Muscle of leg (tissue), 11 donors: Measurements from ENCODE around the gene MYO5A. TPM values are rescaled to one million over a fixed set of nuclear protein-coding genes. Genes with fewer than 3 reads are reported as not detected.

Experiments used
- DNase-seq: peaks from one replicate; pipeline ENCODE4 v3.0.0; 2013
- H3K27ac ChIP-seq: one replicate; pipeline ENCODE4 v1.5.1; 2013; ENCODE audit warnings: mild to moderate bottlenecking, low read length, control low read depth
- H3K27me3 ChIP-seq: one replicate; pipeline ENCODE4 v1.6.1; 2013; ENCODE audit warnings: low read length; ENCODE audit not compliant: control insufficient read depth, insufficient read depth
- H3K36me3 ChIP-seq: one replicate; pipeline ENCODE4 v1.6.1; 2013; ENCODE audit warnings: low read length; ENCODE audit not compliant: control insufficient read depth, insufficient read depth
- H3K4me1 ChIP-seq: one replicate; pipeline ENCODE4 v1.6.1; 2013; ENCODE audit warnings: low read length; ENCODE audit not compliant: control insufficient read depth, insufficient read depth
- H3K4me3 ChIP-seq: one replicate; pipeline ENCODE4 v1.5.1; 2013; ENCODE audit warnings: low read length, control low read depth
- H3K9me3 ChIP-seq: replicated peaks from 2 replicates; pipeline ENCODE4 v1.6.1; 2013; ENCODE audit warnings: low read depth, low read length; ENCODE audit not compliant: control insufficient read depth
- WGBS: methylation state at CpG from one replicate; pipeline ENCODE4 v1.1.5; 2013; ENCODE audit warnings: missing lambda C conversion rate; ENCODE audit not compliant: insufficient coverage; 5-methylcytosine and 5-hydroxymethylcytosine counted together
- polyA plus RNA-seq, 8 donors: library from polyadenylated mRNA; unstranded; fragments of 120-200 nt; gene quantifications; one replicate each; pipeline versions ENCODE4 v1.2.1 to v1.2.3, GENCODE V29; 2013; ENCODE audit warnings: inconsistent platforms in 1 of 8, low replicate concordance in 1 of 8; ENCODE audit not compliant: insufficient read length in 8 of 8, insufficient read depth in 1 of 8
- total RNA-seq: library from RNA; stranded (reverse); fragments of 120-200 nt; gene quantifications from one replicate; pipeline ENCODE4 v1.2.4, GENCODE V29; 2013

MYO5A gene
- total and polyA plus RNA-seq, 9 donors: 3.9 to 9.9 (median 6.9) TPM

GRCh38 chr15:52303093-52303772 is 225.4 kb downstream of the MYO5A start:
- no peaks in the 10 kb centered on the region for H3K36me3 ChIP-seq
- DNase-seq: no peak
- no peaks in the 10 kb centered on the region for H3K4me1 ChIP-seq
- no peak overlapping the region for H3K4me3 ChIP-seq
- WGBS: no CpG with 5 or more reads among the region's 3 CpGs
- no peaks in the 10 kb centered on the region for H3K9me3 ChIP-seq
- H3K27ac ChIP-seq: no peak overlapping the region
- no peaks in the 10 kb centered on the region for H3K27me3 ChIP-seq

GRCh38 chr15:52301265-52301847 is 227.3 kb downstream of the MYO5A start:
- no peak overlapping the region for H3K4me3 ChIP-seq
- no peaks in the 10 kb centered on the region for H3K4me1 ChIP-seq
- H3K9me3 ChIP-seq: no peaks in the 10 kb centered on the region
- WGBS: no CpG with 5 or more reads among the region's 2 CpGs
- H3K27ac ChIP-seq: no peak overlapping the region
- no peaks in the 10 kb centered on the region for H3K36me3 ChIP-seq
- no peak for DNase-seq
- H3K27me3 ChIP-seq: no peaks in the 10 kb centered on the region

GRCh38 chr15:52295421-52296001 is 233.2 kb downstream of the MYO5A start, which contains the start of gene MYO5C:
Gene MYO5C, minus strand, starts transcription at chr15:52295804. Its CDS starts 168 bp downstream, at chr15:52295636.
- Histone ChIP-seq H3K4me3 (peak within 1 kb of the TSS; percentile 51), H3K4me1 (peaks cover 12% of the 10 kb centered on the region), H3K9me3 (no peaks in the 10 kb centered on the region), H3K36me3 (no peaks in the 10 kb centered on the region), H3K27me3 (peaks cover 12% of the 10 kb centered on the region), H3K27ac (peak within 1 kb of the TSS; percentile 20)
- DNase-seq: peak; percentile 88
- under 1% methylated on average over 62 of the region's 65 CpGs for WGBS

GRCh38 chr15:52294881-52295420 is 233.7 kb downstream of the MYO5A start:
- H3K36me3 ChIP-seq: no peaks in the 10 kb centered on the region
- 7% methylated on average over 27 of the region's 32 CpGs for WGBS
- H3K9me3 ChIP-seq: no peaks in the 10 kb centered on the region
- H3K27me3 ChIP-seq: peaks cover 12% of the 10 kb centered on the region
- peak overlapping the region; percentile 51 for H3K4me3 ChIP-seq
- peak overlapping the region; percentile 20 for H3K27ac ChIP-seq
- DNase-seq: no peak
- peaks cover 12% of the 10 kb centered on the region for H3K4me1 ChIP-seq

GRCh38 chr15:52292780-52293392 is 235.8 kb downstream of the MYO5A start:
- H3K4me3 ChIP-seq: no peak overlapping the region
- H3K27ac ChIP-seq: no peak overlapping the region
- peaks cover 16% of the 10 kb centered on the region for H3K4me1 ChIP-seq
- no peak for DNase-seq
- H3K27me3 ChIP-seq: peaks cover 12% of the 10 kb centered on the region
- no peaks in the 10 kb centered on the region for H3K9me3 ChIP-seq
- H3K36me3 ChIP-seq: no peaks in the 10 kb centered on the region
- 77% methylated on average over 7 of the region's 7 CpGs for WGBS

GRCh38 chr15:52291204-52291603 is 237.5 kb downstream of the MYO5A start:
- peaks cover 16% of the 10 kb centered on the region for H3K4me1 ChIP-seq
- no peaks in the 10 kb centered on the region for H3K36me3 ChIP-seq
- H3K4me3 ChIP-seq: no peak overlapping the region
- no peak overlapping the region for H3K27ac ChIP-seq
- H3K27me3 ChIP-seq: peaks cover 12% of the 10 kb centered on the region
- no peaks in the 10 kb centered on the region for H3K9me3 ChIP-seq
- 45% methylated on average over 2 of the region's 4 CpGs for WGBS
- no peak for DNase-seq

GRCh38 chr15:52290800-52291199 is 237.9 kb downstream of the MYO5A start:
- Histone ChIP-seq H3K4me3 (no peak overlapping the region), H3K9me3 (no peaks in the 10 kb centered on the region), H3K4me1 (peaks cover 16% of the 10 kb centered on the region), H3K27me3 (peaks cover 12% of the 10 kb centered on the region), H3K36me3 (no peaks in the 10 kb centered on the region), H3K27ac (no peak overlapping the region)
- WGBS: no CpG with 5 or more reads among the region's 3 CpGs
- DNase-seq: no peak

- Histone ChIP-seq H3K27ac (no peak overlapping the region), H3K4me3 (no peak overlapping the region), H3K27me3 (peaks cover 10% of the 10 kb centered on the region), H3K9me3 (no peaks in the 10 kb centered on the region), H3K36me3 (no peaks in the 10 kb centered on the region), H3K4me1 (peaks cover 14% of the 10 kb centered on the region)
- WGBS: no CpG with 5 or more reads among the region's 4 CpGs
- DNase-seq: no peak
These were observed 238.4 kb downstream of the MYO5A start for GRCh38 chr15:52290329-52290728.

GRCh38 chr15:52289629-52290081 is 239.0 kb downstream of the MYO5A start:
- Histone ChIP-seq H3K4me3 (no peak overlapping the region), H3K9me3 (no peaks in the 10 kb centered on the region), H3K27ac (no peak overlapping the region), H3K36me3 (no peaks in the 10 kb centered on the region), H3K27me3 (peaks cover 5% of the 10 kb centered on the region), H3K4me1 (peaks cover 8% of the 10 kb centered on the region)
- DNase-seq: no peak
- 40% methylated on average over 1 of the region's 4 CpGs for WGBS

- Histone ChIP-seq H3K9me3 (no peaks in the 10 kb centered on the region), H3K36me3 (no peaks in the 10 kb centered on the region), H3K27me3 (peaks cover 3% of the 10 kb centered on the region), H3K4me3 (no peak overlapping the region), H3K4me1 (peaks cover 7% of the 10 kb centered on the region), H3K27ac (no peak overlapping the region)
- WGBS: 91% methylated on average over 5 of the region's 5 CpGs
- no peak for DNase-seq
These were observed 239.7 kb downstream of the MYO5A start for GRCh38 chr15:52288986-52289385.
